HG03378 (cell line): Measurements from ENCODE around the gene HYLS1.

Experiments
- ATAC-seq: cut with Tn5 transposase; IDR thresholded peaks from one replicate; pipeline ENCODE4 v1.9.1; 2021; ENCODE audit warnings: mild to moderate bottlenecking, moderate library complexity; ENCODE audit not compliant: unreplicated experiment

Gene HYLS1

DNA sequence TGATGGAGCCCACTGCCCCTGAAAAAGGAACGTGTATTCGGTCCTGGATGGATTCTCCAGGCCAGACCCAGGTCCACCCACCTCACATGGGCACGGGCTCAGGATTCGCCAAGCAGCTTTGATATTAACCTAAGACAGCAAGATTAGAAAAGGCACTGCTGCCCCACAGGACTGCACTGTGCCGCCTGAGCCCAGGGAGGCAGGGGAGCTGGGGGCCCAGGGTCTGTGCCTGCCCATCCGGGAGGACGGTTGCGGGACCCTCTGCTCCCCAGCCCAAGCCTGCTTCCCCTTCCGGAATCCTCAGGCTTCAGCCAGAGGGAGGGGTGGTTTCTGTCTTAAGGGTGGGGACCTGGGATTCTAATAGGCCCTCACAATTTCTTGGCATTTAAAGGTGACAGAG lies 44.8 kb downstream of the HYLS1 start:
- ATAC-seq: no peak

DNA sequence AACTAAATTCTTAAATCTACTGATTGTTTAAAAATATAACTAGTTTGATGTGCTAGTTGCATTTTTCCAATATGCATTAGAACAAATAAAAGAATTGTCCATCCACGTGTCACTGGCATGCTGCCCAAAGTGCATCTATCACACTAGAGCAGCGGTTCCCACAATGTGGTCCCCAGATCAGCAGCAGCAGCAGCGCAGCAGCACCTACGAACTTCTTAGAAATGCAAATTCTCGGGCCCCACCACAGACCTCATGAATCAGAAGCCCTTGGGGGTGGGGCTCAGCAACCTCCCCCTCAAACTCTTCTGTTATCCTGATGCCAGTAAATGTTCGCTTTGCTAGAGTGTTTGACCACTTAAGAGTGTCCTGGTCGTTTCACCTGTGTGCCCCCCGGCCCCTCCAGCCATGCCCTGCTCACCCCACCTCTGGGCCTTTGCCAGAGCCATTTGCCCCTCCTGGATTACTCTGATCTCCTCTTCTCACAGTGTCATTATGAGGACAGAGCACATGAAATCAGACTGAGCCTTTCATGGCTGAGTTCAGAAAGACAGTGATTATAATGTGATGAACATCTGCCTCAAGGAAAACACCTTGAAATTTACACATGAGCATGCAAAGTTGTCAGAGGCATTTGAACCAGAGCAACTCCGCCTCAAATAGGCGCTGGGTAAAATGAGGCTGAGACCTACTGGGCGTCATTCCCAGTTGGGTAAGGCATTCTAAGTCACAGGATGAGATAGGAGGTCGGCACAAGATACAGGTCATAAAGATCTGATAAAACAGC lies 45.8 kb downstream of the HYLS1 start:
- ATAC-seq: no peak

DNA sequence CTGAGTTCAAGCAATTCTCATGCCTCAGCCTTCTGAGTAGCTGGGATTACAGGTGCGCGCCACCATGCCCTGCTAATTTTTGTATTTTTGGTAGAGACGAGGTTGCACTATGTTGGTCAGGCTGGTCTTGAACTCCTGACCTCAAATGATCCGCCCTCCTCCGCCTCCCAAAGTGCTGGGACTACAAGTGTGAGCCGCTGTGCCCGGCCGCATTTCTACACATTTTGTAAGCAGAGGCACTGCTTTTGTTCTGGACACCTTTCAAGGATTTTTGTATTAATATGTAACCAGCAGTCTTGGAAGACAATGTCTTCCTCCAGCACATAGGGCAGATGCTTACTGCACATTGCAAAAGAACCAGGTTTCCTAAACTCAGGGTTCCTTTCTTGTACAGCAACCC lies 47.0 kb downstream of the HYLS1 start:
- ATAC-seq: no peak

DNA sequence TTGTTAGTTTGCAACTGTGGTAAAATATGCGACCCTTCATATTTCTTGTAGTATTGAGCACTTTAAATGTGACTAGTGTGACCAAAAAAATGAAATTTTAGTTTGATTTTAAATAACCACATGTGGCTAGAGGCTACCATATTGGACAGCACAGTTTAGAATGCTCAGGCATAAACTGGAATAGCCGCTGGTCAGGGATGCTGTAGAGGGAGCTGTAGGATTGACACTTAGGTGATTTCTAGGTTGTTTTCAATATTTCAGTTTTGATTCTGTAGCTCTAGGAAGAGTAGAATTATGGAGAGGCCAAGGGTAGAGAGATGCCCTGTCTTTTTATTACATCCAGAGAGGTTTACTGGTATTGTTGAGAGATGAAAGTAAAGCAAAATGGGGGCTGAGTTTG lies 47.6 kb downstream of the HYLS1 start:
- ATAC-seq: no peak

DNA sequence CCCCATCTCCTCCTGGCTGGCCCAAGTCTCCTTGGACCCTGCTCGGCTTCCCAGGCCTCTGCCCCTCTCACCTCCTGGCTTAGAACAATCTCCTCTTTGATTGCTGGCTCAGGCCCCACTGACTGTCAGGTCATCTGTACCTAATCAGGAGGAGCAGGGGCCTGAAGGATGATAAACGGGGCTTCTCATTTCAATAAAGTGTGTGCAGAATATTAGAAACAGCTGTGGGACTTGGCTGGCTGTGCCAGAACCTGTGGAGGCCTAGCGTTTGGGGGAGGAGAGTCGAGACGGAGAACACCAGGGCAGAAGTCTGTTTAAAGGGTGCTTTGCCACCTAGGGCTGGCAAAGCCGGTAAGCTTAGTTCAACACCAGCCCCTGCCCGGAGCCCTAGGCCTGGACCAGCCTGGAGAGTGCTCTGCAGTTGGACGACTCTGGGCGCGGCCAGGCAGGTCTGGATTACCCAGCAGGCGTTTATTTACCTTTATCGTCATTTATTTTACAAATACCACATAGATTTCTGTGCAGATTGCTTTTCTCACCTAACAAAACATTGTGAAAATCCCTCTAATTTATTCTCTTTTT lies 48.2 kb downstream of the HYLS1 start:
- no peak for ATAC-seq

DNA sequence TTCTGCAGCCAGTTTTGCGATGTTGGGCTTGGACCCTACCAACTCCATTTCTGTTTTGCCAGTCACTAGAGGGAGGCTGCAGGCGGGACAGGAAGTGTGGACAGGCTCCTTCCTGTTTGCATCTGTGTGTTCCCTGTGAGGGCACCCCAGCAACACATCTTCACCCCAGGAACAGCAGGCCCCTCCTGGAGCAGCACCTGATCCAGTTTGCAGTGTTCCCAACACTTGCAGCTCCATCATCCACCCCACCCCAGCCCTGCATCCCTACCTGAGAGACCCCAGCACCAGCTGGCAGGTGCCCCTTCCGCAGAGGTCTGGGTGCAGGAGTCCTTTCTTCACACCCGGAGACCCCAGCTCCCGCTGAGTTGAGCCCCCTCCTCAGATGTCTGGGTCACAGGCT lies 51.0 kb downstream of the HYLS1 start:
- no peak for ATAC-seq

DNA sequence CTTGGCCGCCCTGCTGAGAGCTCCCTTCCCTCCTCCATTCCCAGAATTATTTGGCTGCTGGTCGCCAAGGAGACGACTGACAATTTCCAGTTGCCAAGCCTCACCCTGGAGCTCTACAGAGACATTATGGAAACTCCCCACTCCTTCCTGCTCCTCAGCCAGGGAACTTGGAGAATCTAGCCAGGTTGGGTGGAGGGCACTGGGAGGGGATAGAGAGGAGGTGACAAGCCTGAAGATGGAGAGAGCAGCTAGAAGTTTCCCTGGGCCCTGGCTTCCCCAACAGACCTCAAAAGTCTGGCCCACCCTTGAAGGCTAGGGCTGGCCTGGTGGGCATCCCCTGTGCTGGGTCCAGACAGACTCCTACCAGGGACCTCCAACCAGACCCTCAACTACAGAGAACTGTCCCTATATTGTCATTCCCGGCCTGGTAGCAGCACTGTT lies 51.6 kb downstream of the HYLS1 start:
- no peak for ATAC-seq

DNA sequence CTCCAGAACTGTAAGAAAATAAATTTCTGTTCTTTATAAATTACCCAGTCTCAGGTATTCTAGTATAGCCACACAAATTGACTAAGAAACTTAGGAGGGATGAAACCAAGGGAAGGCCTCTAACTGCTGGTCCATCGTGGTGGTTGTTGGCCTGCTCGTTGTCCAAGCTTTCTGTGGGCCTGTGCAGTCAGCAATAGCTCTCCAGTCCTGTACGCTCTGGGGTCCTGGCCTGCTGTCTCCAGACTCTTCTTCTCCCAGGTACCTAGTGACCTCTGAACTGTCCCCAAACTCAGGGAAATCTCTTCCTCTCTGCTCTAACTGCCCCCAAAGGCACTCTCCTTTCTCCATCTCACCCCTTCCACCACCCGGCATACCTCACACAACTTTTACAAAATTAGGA lies 52.7 kb downstream of the HYLS1 start:
- no peak for ATAC-seq

DNA sequence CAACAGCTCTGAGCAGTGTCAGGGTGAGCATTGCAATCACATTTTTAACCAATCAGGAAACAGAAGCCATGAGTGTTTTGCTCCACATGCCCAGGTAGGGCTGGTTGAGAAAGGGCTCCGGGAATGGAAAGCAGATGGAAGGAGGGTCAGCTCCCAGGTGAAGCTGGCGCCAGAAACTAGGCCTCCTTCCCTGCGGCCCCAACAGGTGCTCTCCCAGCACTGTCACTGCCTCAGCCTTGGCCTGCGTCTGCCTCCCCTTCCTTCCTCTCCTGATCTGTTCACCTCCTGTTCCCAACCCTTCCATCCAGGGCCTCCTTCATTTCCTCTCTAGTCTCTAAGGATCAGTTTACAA lies 53.8 kb downstream of the HYLS1 start:
- ATAC-seq: no peak

DNA sequence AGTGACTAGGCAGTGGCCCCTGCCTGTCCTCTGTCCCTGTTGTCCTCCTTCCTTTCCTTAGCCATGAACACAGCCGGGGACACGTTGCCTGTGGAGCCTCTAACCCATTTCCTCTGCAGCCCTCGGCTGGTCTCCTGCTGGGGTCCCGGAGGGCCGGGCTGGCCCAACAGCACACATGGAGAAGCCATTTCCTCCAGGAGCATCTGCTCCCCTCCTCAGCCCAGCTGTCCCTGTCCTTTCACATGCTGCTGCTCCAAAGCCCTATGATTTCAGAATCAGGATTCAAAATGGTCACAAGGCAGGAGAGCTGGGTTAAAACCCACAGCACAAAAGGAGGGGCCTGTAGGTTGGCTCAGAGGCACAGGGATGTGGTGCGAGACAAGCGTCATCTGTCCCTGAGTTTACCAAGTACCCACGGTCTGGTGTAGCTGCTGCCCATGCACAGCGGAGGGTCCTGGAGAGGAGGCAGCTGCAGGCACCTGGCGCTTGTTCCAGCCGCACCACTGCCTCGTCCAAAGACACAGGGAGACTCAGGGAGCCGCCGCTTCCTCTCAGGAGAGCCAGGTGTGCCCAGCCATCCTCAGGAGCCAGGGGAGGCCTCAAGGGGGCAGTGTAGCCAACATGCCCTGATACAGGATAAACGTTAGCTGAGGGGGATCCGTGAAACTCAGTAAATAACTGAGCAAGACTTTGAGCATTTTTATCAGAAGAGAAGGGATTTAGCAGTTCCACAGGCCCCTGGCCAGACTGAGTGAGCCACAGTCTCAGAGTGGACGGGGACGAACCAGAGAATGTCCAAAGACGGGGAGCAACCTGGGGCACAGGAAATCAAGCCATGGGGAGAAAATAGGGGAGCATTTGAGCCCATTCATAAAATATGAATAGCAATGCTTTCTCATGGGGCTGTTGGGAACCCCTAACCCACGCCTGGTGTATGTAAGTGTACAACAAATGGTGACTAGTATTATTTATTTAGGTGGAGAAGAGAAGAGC lies 54.4 kb downstream of the HYLS1 start:
- ATAC-seq: no peak

DNA sequence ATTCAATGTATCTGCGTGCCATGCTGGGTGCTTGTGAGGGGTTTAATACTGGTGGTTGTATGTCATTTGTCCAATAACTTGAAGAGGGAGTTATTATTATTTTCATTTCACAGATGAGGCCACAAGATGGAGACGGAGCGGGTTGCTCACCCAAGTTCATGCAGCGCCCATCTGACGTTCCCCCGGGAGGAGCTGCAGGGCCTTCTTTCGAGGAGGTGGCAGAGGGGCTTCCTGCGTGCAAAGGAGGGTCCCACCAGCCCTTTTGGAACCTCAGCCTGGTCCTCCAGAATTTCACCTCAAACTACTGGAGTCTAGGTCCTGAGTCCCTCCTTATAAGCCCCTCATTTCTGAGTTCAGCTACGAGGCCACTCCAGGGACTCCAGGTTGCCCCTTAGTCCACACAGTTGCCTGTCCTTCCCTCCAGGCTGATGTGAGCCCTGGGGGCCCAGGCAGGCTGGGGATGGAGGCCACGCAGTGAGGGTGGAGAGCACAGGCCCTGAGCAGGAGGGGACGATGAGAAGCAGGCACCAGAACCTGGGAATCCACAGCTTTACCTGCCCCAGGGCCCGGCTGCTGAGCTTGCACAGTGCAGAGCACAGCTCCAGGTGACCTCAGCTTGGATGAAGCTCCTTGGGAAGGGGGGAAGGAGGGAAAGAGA lies 55.4 kb downstream of the HYLS1 start:
- ATAC-seq: no peak

DNA sequence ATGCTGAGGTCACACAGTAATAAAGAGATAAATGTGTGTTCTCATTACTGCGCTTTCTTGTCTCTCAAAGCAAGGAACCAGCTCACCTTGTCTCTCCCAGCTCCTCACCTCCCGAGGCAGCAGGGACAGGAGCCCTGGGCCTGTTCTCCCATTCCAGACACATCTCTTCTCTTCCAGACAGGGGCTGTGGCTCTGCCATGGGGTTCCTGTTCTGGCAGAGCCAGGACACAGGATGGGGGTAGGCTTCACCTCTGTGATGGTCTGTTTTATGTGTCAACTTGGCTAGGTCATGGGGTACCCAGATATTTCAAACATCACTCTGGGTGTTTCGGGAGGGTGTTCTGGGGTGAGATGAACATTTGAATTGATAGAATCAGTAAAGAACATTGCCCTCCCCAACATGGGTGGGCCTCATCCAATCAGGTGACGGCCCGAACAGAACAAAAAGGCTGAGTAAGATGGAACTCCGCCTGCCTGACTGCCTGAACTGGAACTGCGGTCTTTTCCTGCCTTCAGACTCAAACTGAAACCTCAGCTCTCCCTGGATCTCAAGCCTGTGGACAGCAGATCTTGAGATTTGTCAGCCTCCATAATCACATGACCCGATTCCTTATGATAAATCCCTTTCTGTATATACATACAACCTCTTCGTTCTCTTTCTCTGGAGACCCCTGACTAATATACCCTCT lies 56.3 kb downstream of the HYLS1 start:
- ATAC-seq: no peak

DNA sequence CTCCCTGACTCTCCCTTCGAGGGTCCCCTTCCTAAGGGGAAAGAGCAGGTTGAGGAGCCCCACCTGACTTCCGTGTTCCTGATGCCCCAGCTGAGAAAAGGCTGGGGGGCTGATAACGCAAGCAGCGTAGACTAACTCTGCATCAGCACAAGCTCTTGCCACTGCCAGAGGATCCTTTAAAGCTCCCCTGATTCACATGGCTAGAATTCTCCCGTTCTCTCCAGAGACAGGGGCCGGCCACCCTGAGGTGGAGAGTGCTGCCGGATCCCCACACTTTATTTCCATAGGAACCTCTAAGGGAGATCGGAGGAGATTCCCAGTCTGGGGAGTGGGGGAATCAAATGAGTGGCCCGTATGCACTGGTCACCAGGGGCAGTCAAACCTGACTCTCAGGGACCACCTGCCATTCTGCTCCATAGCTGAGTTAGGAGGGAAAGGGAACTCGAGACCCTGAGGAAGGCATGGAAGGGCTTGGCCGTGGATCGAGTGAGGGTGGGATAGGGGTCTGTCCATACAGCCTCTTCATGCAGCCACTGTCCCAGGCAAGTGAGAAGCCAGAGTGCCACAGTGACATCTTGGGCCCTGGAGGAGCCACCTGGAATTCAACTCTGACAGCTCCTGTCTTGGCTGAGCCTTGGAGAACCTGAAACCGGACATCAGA lies 57.0 kb downstream of the HYLS1 start:
- ATAC-seq: no peak

DNA sequence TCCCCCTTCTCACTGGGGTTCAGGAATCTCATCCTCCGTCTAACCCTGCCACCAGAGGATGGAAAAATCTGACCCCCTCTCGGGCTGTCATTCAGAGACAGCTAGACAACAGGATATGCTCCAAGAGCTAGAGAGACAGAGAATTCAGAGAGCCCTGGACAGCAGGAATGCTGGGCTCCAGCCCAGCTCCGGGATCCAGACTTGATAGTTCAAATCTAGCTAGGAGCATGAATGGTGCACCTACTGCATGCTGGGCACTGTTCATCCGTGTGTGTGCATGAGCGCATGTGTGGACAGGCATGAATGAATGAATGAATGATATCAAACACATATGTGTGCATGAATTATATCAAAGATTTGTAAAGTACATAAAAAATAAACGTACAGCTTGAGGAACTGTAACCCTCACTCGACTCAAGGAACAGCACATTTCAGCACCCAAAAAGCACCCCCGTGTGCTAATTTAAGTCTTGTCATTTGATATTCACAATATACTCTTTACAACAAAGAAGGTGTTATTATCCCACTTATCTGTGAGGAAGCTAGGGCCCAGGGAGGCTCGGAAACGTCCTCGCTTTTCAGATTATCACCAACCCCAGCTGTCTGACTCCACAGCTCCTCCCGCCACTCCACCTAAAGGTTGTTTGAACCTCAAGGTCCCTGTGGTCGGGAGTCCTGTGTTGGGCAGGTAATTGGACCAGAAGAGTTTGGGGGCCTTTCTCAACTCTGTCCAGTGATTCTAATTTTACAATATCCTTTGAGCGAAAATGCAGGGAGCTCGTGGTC lies 57.7 kb downstream of the HYLS1 start:
- no peak for ATAC-seq

DNA sequence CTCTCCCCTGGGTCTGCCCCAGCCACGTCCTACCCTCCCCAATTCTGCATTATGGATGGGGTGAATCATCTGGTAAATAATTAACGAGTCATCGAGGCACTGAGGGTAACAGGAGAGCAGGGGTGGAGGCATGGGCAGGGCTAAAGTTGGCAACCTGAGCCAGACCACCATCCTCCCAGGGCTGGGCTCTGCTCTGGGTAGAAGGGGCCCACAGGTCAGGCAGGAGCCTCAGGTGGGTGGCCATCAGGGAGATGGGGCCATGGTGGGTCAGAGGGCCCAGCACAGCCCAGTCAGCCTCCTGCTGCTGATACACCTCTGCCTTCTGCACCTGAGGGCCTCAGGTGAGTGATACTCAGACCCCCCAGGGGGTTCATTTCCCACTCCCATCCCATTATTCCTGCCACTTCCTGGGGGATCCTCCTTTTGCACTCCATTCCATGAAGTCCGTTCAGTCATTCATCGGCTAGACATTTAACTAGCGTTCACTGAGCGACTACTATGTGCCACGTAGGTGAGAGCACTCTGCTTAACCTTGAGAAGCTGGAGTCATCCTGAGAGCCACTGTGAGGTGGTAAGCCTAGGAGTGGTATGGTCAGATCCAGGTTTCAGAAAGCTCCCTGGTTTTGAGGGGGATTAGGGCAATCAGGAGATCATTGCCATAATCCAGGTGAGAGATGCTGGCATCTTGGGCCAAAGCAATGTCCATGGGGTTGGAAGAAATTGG lies 58.5 kb downstream of the HYLS1 start, which contains the start of gene VSIG10L2:
VSIG10L2 (plus strand) TSS at position 248 of the 724 bp plus-strand sequence; CDS start at position 260, 12 bp downstream.
- no peak for ATAC-seq

DNA sequence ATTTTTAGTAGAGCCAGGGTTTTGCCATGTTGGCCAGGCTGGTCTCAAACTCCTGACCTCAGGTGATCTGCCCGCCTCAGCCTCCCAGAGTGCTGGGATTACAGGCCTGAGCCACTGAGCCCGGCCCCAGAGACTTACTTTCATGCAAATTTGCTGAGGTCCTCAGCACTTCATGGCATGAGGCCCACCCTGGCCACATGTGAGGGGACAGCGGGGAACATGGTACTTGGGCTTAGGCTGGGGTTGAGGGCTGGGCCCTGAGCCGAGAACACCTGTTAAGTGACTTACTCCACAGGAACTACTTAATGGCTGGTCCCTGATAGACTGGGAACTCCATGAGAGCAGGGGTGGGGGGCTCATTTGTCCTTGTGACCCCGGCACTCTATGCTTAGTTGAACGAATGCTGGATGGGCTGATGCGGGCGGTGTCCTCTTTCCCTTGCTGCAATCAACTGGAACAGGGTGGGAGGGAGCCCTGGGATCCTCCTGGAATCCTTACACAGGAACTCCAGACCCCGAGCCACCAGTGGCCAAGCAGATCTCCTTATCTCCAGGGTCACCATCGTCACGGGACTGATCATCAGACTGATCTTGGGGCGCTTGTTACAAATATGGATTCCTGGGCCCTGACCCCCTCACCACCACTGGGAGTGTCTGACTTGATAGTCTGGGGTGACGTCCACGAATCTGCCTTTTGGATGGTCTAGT lies 59.4 kb downstream of the HYLS1 start:
- ATAC-seq: no peak

DNA sequence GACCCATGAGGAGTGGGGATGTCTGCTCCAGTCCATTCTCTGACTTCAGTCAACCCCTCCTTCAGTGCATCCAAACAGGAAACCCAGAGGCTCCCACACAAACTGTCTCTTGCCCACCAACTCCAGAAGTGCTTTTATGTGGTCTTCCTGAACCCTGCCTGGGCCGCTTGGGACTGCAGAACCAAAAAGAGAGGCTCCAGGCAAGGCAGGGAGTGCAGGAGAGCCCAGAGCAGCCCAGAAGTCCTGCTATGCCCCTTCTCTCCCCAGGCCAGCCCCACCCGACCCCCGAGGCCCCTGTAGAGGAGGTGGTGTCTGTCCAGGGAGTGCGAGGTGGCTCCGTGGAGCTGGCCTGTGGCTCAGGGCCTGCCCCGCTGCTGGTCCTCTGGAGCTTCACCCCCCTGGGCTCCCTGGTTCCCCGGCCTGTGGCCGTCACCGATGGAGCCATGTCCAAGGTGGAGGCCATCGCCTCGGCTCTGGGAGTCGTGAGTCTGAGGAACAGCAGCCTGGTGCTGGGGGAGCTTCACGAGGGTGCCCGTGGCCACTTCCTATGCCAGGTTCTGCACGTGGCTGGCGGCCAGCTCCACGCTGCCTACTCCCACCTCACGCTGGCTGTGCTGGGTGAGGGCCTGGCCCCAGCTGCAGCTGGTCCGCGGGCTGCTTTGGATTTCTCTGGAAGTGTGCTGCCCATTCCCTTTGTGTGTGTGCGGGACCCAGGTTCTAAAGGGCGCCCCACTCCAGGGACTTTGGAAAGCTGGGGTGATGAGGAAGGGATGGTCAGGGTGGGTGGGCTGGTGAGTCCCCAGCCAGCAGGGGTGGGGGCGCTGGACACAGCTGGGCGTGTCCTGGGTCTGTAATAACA lies 60.2 kb downstream of the HYLS1 start:
- no peak for ATAC-seq
